GF-D8 (cell line): ENCODE measurements around the gene NPB.

ENCODE experiments used
- DNase-seq: peaks from one replicate; lab custom pipeline; 2025; lab: John Stamatoyannopoulos, UW

NPB gene

GRCh38 chr17:81941484-81942166 lies 39.6 kb downstream of the NPB start:
- DNase-seq = no peak

- DNase-seq = no peak
Observed at GRCh38 chr17:81942167-81942553, 40.1 kb downstream of the NPB start.

DNA sequence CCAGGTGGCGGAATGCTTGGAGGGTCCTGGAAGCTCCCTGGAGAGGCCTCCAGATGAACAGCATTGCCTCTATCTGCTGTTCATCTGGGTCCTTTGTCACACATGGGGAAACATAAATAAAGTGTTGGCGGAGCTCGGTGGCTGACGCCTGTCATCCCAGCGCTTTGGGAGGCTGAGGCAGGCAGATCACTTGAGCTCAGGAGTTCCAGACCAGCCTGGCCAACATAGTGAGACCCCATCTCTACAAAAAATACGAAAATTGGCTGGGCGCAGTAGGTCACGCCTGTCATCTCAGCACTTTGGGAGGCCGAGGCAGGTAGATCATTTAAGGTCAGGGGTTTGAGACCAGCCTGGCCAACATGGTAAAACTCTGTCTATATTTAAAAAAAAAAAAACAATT lies 42.8 kb downstream of the NPB start:
- no peak for DNase-seq

GRCh38 chr17:81947189-81947588 lies 45.2 kb downstream of the NPB start, which contains the start of gene MYADML2:
MYADML2 (minus strand) TSS chr17:81947233; CDS start chr17:81941741, 5,492 bp downstream.
- DNase-seq = no peak

- DNase-seq = no peak
Observed at GRCh38 chr17:81948635-81949378, 46.8 kb downstream of the NPB start.

- DNase-seq = no peak
Observed at GRCh38 chr17:81950501-81950900, 48.5 kb downstream of the NPB start.

DNA sequence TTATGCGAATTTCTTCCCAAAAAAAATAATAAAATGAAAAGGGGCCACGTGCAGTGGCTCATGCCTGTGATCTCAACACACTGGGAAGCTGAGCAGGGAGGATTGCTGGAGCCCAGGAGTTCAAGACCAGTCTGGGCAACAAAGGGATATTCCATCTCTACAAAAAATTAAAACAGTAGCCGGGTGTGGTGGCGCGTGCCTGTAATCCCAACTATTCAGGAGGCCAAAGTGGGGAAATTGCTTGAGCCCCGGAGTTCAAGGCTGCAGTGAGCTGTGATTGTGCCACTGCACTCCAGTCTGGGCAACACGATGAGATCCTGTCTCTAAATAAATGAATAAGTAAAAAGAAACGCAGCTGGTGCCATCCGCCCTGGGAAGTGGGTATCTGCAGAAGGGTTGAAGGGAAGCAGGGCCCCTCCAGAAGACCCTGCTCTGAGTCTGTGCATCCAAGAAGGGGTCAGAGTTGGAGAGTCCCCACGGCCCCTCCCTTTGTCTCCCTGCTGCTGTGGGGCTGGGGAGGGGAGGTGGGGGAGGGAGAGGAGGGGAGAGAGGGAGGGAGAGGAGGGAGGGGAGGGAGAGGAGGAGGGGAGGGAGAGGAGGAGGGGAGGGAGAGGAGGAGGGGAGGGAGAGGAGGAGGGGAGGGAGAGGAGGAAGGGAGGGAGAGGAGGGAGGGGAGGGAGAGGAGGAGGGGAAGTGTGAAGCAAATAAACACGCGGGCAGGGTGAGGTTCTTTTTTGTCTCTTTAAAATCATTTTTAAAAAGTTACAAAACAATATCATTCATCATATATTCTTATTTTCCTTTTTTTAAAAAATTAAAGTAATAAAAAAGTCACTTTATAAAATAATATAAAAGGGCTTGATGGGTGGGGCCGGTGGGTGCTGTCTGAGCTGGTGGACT lies 50.0 kb downstream of the NPB start:
- no peak for DNase-seq
